SW 1271 (cell line): ENCODE measurements around the gene SUB1.
"Not testable (repeated sequence)": the region's sequence is repeated elsewhere in the genome, so short reads cannot be mapped to it uniquely, and the experiment has no call there.

ENCODE experiments used
- DNase-seq, 2 experiments: peaks; one replicate each; lab custom pipeline; 2025; lab: John Stamatoyannopoulos, UW

The SUB1 gene

DNA sequence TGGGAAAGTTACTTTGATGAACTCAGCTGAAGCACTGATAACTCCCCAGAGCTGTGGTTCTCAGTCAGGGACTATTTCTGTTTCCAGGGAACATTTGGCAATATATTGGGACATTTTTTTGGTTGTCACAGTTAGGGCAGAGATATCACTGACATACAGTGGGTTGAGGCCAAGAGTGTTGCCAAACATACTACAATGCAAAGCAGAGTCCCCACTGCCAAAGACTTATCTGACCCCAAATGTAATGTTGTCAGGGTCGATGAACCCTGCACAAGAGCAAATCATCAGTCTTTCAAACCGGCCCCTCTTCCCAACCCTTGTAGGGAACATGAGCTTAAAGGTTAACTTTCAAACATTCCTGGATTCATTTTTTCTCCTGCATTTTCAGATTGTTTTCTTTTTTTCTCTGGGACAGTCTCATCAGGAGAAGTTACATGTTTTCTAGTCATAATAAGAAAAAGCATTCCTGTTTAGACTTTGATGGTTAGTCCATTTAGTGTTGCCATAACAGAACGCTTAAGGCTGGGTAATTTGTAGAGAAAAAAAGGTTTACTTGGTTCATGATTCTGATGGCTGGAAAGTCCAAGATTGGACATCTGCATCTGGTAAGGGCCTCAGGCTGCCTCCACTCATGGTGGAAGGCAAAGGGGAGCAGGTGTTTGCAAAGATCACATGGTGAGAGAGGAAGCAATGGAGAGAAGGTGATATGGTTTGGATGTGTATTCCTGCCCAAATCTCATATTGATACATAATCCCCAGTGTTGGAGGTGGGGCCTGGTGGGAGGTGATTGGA is 18.8 kb upstream of the SUB1 start:
- no peak for DNase-seq

DNA sequence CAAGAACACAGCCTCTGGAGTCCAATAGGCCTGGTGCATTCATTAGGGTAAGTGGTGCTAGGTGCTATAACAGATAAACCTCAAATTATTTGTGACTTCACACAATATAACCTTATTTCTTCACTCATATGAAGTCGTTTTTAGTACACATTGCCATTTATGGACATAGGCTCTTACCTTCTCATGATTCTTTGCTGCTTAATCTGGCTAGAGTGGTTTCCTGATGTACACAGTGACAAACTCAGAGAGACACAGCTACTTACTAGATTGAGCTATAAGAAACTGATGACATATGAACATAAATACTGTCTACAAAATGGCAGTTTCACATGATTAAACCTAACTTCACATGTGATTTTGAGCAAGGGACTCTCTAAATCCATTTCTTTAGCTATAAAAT is 14.2 kb upstream of the SUB1 start:
- no peak for DNase-seq

- no peak for DNase-seq
Observed at GRCh38 chr5:32572778-32573480, 12.4 kb upstream of the SUB1 start.

DNA sequence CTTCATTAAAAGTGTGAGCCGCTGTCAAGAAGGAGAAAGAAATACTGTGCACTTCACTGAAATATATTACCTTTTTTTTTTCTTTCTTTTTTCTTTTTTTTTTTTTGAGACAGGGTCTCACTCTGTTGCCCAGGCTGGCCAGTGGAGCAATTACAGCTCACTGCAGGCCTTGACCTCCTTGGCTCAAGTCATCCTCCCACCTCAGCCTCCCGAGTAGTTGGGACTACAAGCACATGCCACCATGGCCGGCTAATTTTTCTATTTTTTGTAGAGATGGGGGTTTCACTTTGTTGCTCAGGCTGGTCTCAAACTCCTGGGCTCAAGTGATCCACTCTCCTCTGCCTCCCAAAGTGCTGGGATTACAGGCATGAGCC is 11.9 kb upstream of the SUB1 start:
- not testable (repeated sequence) for DNase-seq

GRCh38 chr5:32574540-32575175 is 10.7 kb upstream of the SUB1 start:
- no peak for DNase-seq

GRCh38 chr5:32578363-32578762 is 7.0 kb upstream of the SUB1 start:
- no peak for DNase-seq

DNA sequence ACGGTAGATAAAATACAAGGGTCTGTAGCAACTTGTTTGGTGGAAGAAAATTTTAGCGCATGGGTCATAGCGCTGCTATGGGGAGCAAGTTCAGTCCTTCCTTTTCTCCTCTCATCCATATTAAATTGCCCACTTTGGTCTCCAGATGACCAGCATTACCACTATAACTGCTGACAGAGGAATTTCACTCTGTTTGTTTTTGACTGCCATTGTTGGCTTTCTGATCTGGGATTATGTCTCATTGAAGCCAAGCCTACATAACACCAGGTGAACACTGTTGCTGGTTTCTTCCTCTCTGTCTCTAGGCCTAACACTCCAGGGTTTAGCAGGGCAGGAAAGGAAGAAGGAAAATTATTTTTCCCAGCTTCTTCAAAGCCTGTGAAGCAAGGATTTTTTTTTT is 6.6 kb upstream of the SUB1 start:
- no peak for DNase-seq

GRCh38 chr5:32581010-32581785 is 4.2 kb upstream of the SUB1 start:
- DNase-seq = no peak

GRCh38 chr5:32583582-32584232 is 1.6 kb upstream of the SUB1 start:
- no peak for DNase-seq

DNA sequence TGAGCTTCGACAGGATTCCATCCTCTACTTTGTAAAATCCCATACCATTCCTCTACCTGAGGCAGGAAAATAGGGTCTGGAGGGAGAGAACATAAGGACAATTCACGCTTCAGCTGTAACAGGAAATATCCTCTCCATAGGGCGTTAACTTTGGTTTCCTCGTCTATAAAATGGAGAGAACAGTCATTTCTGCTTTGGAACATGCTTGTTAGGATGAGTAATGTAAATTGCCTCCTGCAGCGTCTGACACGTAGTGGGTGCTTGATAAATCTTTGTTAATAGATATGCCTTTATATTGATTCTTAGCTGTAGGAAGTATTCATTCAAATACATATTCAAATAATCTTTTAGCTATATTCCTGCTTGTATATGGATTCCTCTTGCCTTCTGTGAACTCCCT is 711 bp upstream of the SUB1 start:
- no peak for DNase-seq

DNA sequence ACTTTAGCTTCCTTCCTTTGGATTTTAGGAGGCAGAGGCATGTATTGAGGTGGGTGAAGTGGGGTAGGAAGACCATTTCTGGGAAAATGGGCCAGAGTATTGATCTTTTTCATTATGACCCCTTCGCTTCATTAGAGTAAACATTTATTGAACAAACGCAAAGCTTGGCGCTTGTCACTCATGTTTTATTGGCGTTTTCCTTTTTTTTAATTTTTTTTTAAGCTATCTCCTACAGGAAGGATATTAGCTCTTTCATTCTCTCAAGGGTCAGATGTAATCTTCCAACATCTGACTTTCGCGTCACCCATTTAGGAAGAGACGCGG is 273 bp upstream of the SUB1 start:
- DNase-seq = no peak

GRCh38 chr5:32586276-32586599 is 881 bp downstream of the SUB1 start:
- DNase-seq = no peak

- DNase-seq = no peak
Observed at GRCh38 chr5:32587067-32587551, 1.8 kb downstream of the SUB1 start.

DNA sequence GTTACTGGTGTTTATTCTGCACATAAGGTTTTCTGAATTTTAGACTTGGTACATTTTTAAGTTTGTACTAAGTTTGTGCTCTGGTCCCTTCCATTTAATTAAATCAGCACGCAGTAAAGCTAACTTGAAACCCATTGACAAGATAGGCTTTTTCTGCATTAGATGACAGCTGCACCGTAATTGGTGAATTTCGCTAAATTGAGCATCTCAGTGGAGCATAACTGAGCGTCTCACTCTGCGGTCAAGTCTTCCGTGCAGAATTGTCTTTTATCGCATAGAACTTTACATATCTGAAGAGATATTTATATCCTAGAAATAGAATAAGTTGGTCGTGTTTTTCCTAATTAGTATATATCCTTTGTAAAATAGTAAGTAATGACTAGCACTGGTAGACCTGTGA is 4.1 kb downstream of the SUB1 start:
- no peak for DNase-seq

GRCh38 chr5:32589942-32590869 is 4.8 kb downstream of the SUB1 start:
- peak in 1 of 2 experiments; percentile 77 for DNase-seq

- no peak for DNase-seq
Observed at GRCh38 chr5:32595118-32595517, 9.8 kb downstream of the SUB1 start.

DNA sequence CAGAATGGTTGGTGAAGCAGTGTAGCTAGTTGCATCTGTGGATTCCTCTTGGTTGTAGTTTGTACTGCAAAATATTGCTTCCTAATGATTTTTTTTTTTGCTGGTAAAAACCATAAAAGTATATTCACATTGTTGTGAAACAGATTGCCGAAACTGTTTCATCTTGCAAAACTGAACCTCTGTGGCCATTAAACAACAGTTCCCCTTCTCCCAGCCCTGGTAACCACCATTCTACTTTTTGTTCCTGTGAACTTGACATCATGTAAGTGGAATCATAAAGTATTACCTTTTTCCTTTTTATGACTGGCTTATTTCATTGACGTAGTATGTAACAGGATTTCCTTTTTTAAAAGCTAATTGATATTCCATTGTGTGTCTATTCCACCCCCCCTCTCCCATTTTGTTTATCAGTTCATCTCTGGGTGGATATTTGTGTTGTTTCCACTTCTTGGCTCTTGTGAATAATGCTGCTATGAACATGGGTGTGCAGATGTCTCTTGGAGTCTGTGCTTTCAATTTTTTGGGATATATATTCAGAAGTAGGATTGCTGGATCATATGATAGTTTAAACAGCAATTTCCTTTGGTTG is 11.8 kb downstream of the SUB1 start:
- DNase-seq = no peak

GRCh38 chr5:32598260-32598937 is 13.0 kb downstream of the SUB1 start:
- DNase-seq = no peak

DNA sequence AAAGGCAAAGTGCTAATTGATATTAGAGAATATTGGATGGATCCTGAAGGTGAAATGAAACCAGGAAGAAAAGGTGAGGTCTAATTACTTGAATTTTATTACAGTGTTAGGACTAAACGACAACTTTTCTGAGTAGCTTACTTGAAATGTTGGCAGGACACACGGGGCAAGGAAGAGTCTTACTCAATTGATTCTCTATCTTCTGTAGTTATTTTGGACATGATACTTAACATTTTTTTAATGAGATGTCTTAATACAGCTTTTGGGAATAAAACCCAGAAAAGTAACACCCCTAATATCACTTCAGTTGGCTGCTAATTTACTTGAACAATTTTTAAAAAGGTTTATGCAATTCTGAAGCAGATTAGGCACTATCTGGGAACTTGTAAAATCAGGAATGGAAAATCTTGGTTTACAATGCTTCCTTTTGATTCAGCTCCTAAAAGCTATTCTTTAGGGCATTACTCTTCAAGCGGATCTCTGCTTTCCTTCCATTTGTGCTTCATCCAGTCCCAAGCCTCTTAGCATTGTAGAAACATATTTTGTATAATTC is 13.7 kb downstream of the SUB1 start:
- DNase-seq = no peak
